Activated T-cell treated with anti-CD3 and anti-CD28 coated beads, Interleukin-2, amount 50 U/mL, for 1 hour (primary cell): Measurements from ENCODE around the gene TRIP12.
"Not testable (repeated sequence)": the region's sequence is repeated elsewhere in the genome, so short reads cannot be mapped to it uniquely, and the experiment has no call there.

Source experiments
- DNase-seq: peaks from one replicate; pipeline ENCODE4 v3.0.0-alpha.2; 2020

TRIP12 gene

DNA sequence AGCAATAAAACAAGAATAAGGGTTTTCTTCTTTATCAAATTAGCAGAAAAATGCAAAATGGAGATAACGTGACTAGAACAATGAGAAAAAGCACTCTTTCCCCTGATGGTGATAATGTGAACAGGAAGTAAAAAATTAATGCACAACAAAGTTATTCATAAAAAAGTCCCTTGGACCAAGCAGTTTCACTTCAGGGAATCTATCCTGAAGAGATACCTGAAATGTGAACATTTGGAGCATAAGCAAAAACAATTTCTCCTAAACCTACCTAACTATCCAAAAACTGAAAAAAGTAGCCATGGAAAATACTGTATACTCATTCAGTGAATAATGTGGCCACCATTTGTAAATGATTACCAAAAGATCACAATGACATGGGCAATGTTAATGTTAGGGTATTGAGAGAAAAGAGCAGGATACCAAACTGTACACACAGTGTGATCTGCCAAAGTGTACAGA lies 48.7 kb downstream of the TRIP12 start:
- DNase-seq = no peak

DNA sequence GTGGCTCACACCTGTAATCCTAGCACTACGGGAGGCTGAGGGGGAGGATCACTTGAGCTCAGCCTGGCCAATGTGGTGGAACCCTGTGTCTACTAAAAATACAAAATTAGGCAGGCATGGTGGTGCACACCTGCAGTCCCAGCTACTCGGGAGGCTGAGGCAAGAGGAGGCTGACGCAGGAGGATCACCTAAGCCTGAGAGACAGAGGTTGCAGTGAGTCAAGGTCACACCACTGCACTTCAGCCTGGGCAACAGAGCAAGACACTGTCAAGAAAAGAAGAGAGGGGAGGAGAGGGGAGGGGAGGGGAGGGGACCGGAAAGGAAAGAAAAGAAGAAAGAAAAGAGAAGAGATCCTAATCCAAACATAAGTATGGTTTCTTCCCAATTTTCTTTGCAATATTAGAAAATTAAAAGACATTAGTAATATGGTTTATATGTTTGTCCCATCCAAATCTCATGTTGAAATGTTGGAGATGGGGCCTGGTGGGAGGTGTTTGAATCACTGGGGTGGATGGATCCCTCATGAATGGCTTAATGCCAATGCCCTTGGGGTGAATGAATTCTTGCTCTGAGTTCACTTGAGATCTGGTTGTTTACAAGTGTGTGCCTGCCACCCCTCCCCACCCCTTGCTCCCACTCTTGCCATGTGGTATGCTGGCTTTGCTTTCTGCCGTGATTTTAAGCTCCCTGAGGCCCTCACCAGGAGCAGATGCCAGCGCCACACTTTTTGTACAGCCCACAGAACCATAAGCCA lies 50.7 kb downstream of the TRIP12 start:
- DNase-seq = no peak

- no peak for DNase-seq
Observed at GRCh38 chr2:229869226-229869625, 52.6 kb downstream of the TRIP12 start.

GRCh38 chr2:229868794-229869193 lies 53.0 kb downstream of the TRIP12 start:
- DNase-seq = no peak

DNA sequence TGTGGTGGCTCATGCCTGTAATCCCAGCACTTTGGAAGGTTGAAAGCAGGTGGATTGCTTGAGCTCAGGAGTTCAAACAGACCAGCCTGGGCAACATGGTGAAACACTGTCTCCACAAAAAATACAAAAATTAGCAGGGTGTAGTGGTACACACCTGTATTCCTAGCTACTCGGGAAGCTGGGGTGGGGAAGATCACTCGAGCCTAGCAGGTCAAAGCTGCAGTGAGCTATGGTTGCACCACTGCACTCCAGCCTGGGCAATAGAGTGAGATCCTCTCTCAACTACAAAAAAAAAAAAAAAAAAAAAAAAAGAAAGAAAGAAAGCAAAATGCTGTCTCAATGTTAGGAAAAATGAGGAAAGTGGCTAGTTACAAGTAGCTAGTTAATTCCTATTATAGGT lies 56.8 kb downstream of the TRIP12 start:
- DNase-seq = no peak

DNA sequence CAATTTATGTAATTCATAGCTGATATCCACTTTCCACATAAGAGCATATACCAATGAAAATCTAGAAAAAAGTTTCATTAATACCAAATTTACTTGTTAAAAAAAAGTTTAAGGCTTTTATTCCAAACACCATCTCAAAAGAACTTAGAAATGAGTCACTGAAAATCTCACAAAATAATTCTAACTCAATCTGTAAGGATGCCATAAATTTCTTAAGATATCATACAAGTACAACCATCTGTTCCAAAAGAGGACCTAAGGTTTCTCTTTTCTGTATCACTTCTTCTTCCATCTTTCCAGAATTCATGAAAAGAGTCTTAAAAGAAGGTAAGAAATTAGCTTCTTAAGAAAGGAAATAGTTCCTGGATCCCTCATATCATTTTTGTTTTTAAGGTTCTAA lies 60.4 kb downstream of the TRIP12 start:
- DNase-seq = no peak

DNA sequence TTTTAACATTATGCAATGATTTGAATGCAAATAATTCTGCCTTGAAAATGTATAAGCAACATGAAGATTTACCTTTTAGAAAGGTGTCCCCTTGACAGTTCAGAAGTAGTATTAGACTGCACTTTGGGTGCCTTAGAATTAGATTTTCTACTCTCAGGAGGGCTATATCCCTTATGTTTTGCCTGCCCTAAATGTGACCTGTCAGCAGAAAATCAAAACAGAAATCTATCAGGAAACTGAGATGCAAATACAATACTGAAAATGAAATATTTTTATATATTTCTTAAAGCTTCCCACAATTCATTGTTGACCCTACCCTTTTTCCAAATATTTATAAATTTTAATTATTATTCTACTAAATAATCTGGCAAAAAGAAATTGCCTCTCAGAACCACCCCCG lies 61.5 kb downstream of the TRIP12 start:
- no peak for DNase-seq

DNA sequence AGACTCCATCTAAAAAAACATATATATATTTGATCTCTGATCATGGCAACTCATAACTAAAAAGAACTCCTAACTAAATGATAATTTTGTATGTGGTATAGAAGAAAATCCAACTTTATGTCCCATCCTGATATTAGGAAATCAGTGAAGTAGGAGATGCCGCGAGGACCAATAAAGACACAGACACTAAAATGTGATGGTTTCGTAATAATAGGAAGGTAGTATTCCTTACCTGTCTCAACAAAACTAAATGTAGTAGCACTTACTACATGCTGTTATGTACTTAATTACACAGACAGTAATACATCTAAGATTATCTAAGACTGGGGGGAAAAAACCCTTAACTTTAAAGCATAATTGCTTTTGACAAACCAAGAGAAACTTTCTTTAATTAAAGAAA lies 63.5 kb downstream of the TRIP12 start:
- DNase-seq = no peak

DNA sequence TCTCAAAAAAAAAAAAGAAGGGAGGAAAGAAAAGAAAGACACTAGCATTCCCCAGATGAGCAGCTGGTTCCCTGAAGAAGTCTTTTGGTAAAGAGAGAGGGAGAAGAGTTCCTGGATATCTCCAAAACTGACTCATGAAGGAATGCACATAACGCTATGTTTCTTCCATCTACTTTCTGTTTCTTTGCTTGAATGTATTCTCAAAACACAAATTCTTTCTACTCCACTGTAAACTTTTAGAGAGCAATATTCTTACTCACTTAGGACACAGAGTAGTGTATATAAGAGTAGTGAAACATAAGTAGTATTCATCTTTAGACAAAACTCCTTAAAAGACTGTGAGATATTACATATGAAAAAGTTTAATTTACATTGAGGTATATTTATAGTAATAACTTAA lies 64.2 kb downstream of the TRIP12 start:
- DNase-seq = no peak

DNA sequence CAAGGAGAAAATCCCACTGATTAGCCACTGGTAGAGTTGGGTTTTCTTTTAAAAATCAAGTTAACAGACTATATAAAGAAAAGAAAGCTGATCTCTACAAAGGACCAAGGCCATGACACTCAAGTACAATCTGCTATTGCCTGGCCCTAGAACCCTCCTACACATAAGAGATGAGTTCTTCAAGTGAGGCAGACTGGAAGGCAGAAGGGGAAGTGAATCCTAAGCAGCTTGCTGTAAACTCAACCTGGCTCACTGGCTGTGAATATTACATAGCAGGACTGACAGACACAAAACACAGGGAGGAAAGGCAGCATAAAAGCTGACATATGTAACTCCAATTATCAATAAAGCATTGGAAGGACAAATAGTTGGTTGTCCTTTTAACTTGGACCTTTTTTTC lies 65.4 kb downstream of the TRIP12 start:
- no peak for DNase-seq

DNA sequence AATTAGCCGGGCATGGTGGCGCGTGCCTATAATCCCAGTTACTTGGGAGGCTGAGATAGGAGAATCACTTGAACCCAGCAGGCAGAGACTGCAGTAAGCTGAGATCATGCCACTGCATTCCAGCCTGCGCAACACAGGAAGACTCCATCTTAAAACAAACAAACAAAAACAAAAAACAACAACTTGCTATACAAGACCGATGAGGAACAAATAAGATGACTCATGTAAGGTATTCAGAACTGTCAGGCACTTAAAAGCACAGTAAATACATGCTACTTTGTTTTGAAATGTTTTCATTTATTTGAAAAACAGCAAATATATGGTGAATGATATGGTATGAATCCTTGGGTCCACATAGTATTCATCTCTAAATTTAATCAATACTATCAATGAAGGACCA lies 66.7 kb downstream of the TRIP12 start:
- DNase-seq = no peak

- peak; percentile 47 for DNase-seq
Observed at GRCh38 chr2:229852565-229852964, 69.2 kb downstream of the TRIP12 start.

GRCh38 chr2:229851870-229852269 lies 69.9 kb downstream of the TRIP12 start:
- DNase-seq = no peak

- DNase-seq = not testable (repeated sequence)
Observed at GRCh38 chr2:229850355-229851275, 71.2 kb downstream of the TRIP12 start.

GRCh38 chr2:229849073-229849472 lies 72.7 kb downstream of the TRIP12 start:
- DNase-seq = no peak

- no peak for DNase-seq
Observed at GRCh38 chr2:229843613-229844012, 78.2 kb downstream of the TRIP12 start.

DNA sequence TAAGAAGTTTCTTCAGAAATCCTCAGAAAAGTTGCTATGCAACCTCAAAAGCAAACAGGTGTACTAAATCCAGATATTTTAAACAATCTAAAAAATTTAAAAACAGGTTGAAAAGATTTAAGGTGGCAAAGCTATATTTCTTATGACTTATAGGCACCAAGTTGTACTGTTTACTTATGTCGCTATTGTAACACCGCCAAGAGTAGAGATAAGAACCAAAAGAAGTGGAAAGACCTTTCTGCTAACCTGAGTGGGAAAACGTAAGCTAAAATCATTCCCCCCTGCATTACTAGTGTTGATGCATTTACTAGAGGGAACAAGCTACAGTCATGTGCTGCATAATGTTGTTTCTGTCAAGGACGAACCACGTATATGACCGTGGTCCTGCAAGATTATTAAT lies 83.1 kb downstream of the TRIP12 start:
- no peak for DNase-seq

DNA sequence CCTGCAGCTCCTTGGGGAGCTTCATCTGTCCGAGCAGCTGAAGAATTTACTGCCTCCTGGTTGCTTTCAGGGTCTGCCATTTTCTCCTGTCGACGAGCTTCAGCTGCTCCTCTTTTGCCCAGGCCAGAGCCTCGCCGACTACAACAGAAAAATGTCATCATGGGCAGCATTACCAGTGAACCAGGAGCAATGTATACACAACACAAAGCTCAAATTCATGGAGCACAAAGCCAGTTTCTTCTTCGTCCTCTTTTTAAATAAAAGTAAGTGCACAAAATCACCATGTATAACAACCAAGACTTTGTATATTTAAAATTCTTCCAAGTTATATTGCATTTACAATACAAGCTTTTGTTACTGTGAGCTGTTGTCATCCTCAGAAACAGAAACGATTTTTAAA lies 85.0 kb downstream of the TRIP12 start:
- DNase-seq = no peak

DNA sequence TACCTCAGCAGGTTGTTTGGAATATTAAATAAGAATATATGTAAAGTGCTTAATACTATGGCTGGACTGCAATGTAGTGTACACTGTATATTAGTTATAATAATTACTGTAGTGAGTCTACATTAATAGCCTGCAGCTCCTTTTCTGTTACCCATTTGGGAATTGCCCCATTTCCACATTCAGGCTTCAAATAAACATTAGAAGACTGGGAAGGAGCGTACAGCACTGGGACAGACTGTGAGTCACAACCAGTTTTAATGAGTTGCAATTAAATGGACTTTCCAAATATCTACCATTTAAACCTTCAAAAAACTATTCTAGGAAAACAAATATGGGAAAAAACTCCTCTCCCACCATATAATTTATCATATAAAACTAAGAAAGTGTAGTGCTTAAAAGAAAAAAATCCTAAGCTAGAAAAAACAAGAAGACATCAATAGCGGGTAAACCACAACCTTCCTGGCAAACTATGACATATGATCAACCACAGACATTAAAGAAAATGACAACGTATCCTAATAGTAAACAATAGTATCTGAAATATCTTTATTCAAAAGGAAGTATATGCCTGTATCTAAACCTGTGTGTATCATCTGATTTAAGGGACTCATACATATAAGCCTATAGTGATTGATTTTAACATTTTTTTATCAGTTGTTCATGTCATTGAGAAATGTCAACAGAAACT lies 86.1 kb downstream of the TRIP12 start:
- DNase-seq = no peak

- not testable (repeated sequence) for DNase-seq
Observed at GRCh38 chr2:229834368-229834767, 87.4 kb downstream of the TRIP12 start.

- no peak for DNase-seq
Observed at GRCh38 chr2:229832510-229832898, 89.3 kb downstream of the TRIP12 start.

DNA sequence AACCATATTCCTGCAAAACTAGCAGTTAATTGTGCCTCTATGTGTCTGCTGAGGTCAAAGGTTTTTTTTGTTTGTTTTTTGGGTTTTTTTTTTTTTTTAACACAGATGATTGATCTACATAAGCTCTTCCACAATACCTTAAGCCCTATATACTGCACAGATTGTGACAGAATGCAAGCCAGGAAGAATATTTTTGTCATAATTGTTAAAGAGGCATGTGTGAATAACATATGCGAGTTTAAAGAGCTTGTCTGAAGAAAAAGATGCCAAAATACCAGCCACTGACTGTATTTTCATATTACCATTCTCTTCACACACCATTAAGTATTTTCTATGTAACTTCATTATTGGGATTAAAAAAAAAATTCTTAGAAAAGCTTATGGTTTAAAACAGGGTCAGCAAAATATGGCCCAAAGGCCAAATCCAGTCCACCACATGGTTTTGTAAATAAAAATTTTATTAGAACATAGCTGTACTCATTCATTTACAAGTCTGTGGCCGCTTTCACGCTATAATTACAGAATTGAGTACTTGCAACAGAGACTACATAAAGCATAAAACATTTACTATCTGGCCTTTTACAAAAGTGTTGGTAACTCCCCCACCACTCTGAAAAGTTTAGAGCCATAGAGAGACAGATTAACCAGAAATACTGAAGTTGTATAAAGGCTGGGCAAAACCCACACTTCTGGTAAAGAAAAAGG lies 89.9 kb downstream of the TRIP12 start:
- no peak for DNase-seq

DNA sequence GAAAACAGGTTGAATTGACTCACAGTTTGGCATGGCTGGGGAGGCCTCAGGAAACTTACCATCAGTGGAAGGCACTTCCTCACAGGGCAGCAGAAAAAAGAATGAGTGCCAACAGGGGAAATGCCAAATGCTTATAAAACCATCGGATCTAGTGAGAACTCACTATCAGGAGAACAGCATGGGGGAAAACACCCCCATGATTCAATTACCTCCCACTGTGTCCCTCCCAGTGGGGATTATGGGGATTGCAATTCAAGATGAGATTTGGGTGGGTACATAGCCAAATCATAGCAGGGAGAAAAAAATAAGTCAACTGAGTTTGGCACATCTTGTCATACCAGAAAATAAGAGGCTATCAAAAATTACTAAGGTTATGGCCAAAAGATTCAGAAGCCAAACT lies 96.3 kb downstream of the TRIP12 start:
- DNase-seq = no peak
